Stimulated activated naive CD8-positive, alpha-beta T cell treated with anti-CD3 and anti-CD28 coated beads, Interleukin-15, Interleukin-2, amounts not matched to agents 100 ng/mL and 50 ng/mL, for 24 hours (primary cell): Measurements from ENCODE around the gene CROCC2.

Experiments
- H3K27ac Mint-ChIP-seq: one replicate; pipeline ENCODE4 v1.8.0; 2021; ENCODE audit warnings: mild to moderate bottlenecking, mixed read lengths
- H3K27me3 Mint-ChIP-seq: one replicate; pipeline ENCODE4 v1.8.0; 2021; ENCODE audit warnings: mixed read lengths
- H3K36me3 Mint-ChIP-seq: one replicate; pipeline ENCODE4 v1.8.0; 2021; ENCODE audit warnings: low read depth, mixed read lengths
- H3K4me1 Mint-ChIP-seq: one replicate; pipeline ENCODE4 v1.8.0; 2021; ENCODE audit warnings: low read depth, mixed read lengths
- H3K4me3 Mint-ChIP-seq: one replicate; pipeline ENCODE4 v1.8.0; 2021; ENCODE audit warnings: mild to moderate bottlenecking, mixed read lengths
- H3K9me3 Mint-ChIP-seq: one replicate; pipeline ENCODE4 v1.8.0; 2021; ENCODE audit warnings: mixed read lengths

CROCC2 gene

GRCh38 chr2:240990726-240991377 lies 84.7 kb downstream of the CROCC2 start:
- Mint-ChIP-seq H3K4me1 (no peaks in the 10 kb centered on the region), H3K9me3 (no peaks in the 10 kb centered on the region), H3K27ac (no peak overlapping the region), H3K27me3 (no peaks in the 10 kb centered on the region), H3K36me3 (no peaks in the 10 kb centered on the region), H3K4me3 (no peak overlapping the region)

GRCh38 chr2:240991378-240992263 lies 85.5 kb downstream of the CROCC2 start:
- H3K4me3 Mint-ChIP-seq: no peak overlapping the region
- no peaks in the 10 kb centered on the region for H3K9me3 Mint-ChIP-seq
- H3K27me3 Mint-ChIP-seq: no peaks in the 10 kb centered on the region
- H3K27ac Mint-ChIP-seq: no peak overlapping the region
- no peaks in the 10 kb centered on the region for H3K4me1 Mint-ChIP-seq
- H3K36me3 Mint-ChIP-seq: no peaks in the 10 kb centered on the region

- H3K4me3 Mint-ChIP-seq: no peak overlapping the region
- H3K27me3 Mint-ChIP-seq: peaks cover 8% of the 10 kb centered on the region
- no peaks in the 10 kb centered on the region for H3K9me3 Mint-ChIP-seq
- H3K27ac Mint-ChIP-seq: no peak overlapping the region
- no peaks in the 10 kb centered on the region for H3K36me3 Mint-ChIP-seq
- peaks cover 5% of the 10 kb centered on the region for H3K4me1 Mint-ChIP-seq
These were observed 86.6 kb downstream of the CROCC2 start for GRCh38 chr2:240992572-240993291.

- no peak overlapping the region for H3K4me3 Mint-ChIP-seq
- peaks cover 5% of the 10 kb centered on the region for H3K4me1 Mint-ChIP-seq
- H3K36me3 Mint-ChIP-seq: no peaks in the 10 kb centered on the region
- H3K27me3 Mint-ChIP-seq: peaks cover 8% of the 10 kb centered on the region
- H3K27ac Mint-ChIP-seq: no peak overlapping the region
- no peaks in the 10 kb centered on the region for H3K9me3 Mint-ChIP-seq
These were observed 87.5 kb downstream of the CROCC2 start for GRCh38 chr2:240993446-240994170.

- Mint-ChIP-seq H3K4me1 (peaks cover 5% of the 10 kb centered on the region), H3K36me3 (no peaks in the 10 kb centered on the region), H3K4me3 (no peak overlapping the region), H3K9me3 (no peaks in the 10 kb centered on the region), H3K27ac (no peak overlapping the region), H3K27me3 (peaks cover 8% of the 10 kb centered on the region)
These were observed 88.2 kb downstream of the CROCC2 start for GRCh38 chr2:240994171-240994896.

- H3K36me3 Mint-ChIP-seq: no peaks in the 10 kb centered on the region
- peaks cover 15% of the 10 kb centered on the region for H3K27me3 Mint-ChIP-seq
- no peaks in the 10 kb centered on the region for H3K9me3 Mint-ChIP-seq
- H3K27ac Mint-ChIP-seq: no peak overlapping the region
- H3K4me1 Mint-ChIP-seq: peaks cover 14% of the 10 kb centered on the region
- H3K4me3 Mint-ChIP-seq: no peak overlapping the region
These were observed 89.2 kb downstream of the CROCC2 start for GRCh38 chr2:240995041-240996021.

GRCh38 chr2:240996161-240996833 lies 90.2 kb downstream of the CROCC2 start:
- H3K9me3 Mint-ChIP-seq: no peaks in the 10 kb centered on the region
- H3K4me1 Mint-ChIP-seq: peaks cover 14% of the 10 kb centered on the region
- no peak overlapping the region for H3K27ac Mint-ChIP-seq
- no peaks in the 10 kb centered on the region for H3K36me3 Mint-ChIP-seq
- no peak overlapping the region for H3K4me3 Mint-ChIP-seq
- peaks cover 19% of the 10 kb centered on the region for H3K27me3 Mint-ChIP-seq

- H3K27ac Mint-ChIP-seq: no peak overlapping the region
- peaks cover 14% of the 10 kb centered on the region for H3K4me1 Mint-ChIP-seq
- no peaks in the 10 kb centered on the region for H3K9me3 Mint-ChIP-seq
- H3K27me3 Mint-ChIP-seq: peaks cover 19% of the 10 kb centered on the region
- no peaks in the 10 kb centered on the region for H3K36me3 Mint-ChIP-seq
- H3K4me3 Mint-ChIP-seq: no peak overlapping the region
These were observed 90.7 kb downstream of the CROCC2 start for GRCh38 chr2:240996834-240997140.

GRCh38 chr2:240997141-240997855 lies 91.2 kb downstream of the CROCC2 start:
- Mint-ChIP-seq H3K4me3 (peak overlapping the region; percentile 45), H3K27me3 (peaks cover 19% of the 10 kb centered on the region), H3K9me3 (no peaks in the 10 kb centered on the region), H3K36me3 (no peaks in the 10 kb centered on the region), H3K27ac (no peak overlapping the region), H3K4me1 (peaks cover 14% of the 10 kb centered on the region)

- no peak within 1 kb of the TSS for H3K27ac Mint-ChIP-seq
- H3K4me3 Mint-ChIP-seq: peak within 1 kb of the TSS; percentile 45
- H3K27me3 Mint-ChIP-seq: peaks cover 19% of the 10 kb centered on the region
- no peaks in the 10 kb centered on the region for H3K36me3 Mint-ChIP-seq
- no peaks in the 10 kb centered on the region for H3K9me3 Mint-ChIP-seq
- peaks cover 14% of the 10 kb centered on the region for H3K4me1 Mint-ChIP-seq
These were observed 91.9 kb downstream of the CROCC2 start, which contains the start of gene SNED1 for GRCh38 chr2:240997856-240998705. TSS of gene SNED1 (plus strand) at chr2:240998618. CDS start at chr2:240998838, 220 bp downstream.

- Mint-ChIP-seq H3K9me3 (peaks cover 3% of the 10 kb centered on the region), H3K27ac (no peak overlapping the region), H3K4me1 (peaks cover 14% of the 10 kb centered on the region), H3K4me3 (no peak overlapping the region), H3K36me3 (peaks cover 2% of the 10 kb centered on the region), H3K27me3 (peaks cover 19% of the 10 kb centered on the region)
These were observed 92.5 kb downstream of the CROCC2 start for GRCh38 chr2:240998706-240998994.
